GM19099 (cell line): ENCODE results near the gene FRYL.

ENCODE experiments used
- POLR2A ChIP-seq: IDR thresholded peaks from 3 replicates; pipeline ENCODE4 v1.6.1; 2011; ENCODE audit warnings: low read depth; ENCODE audit not compliant: insufficient read length; ENCODE audit errors: extremely low read depth

The FRYL gene

DNA sequence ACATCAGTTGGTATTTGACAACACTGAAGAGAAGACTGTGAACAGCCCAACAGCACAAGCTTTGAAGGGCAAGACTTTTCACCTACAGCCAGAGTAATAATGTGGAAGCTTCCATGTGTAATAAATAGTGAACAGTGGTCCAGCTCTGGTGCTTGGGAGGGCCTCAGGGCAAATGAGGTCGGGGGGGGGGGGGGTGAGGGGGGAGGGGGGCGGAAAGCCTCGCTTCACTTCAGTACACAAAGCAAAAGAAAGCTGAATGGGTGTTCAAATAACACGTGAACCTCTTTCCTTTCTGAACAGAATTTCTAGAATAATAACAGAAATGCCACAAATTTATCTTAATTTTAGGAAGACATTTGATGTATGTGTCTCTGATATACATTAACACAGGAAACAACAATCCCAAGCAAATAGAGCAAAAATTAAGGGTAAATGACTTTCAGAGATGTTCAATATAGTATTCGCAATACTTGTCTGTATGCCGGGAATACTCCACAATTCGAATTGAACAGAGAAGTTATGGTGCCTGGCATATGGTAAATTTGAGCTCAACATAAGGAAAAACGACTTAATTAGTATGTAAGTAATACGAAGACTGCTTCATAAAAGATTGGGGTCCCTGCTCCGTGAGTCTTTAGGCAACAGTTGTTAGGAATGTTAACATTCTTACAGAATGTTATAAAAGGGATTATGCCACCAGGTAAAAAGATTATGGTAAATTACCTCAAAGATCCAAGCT lies 92.6 kb downstream of the FRYL start:
- TF ChIP-seq POLR2A: no peak

DNA sequence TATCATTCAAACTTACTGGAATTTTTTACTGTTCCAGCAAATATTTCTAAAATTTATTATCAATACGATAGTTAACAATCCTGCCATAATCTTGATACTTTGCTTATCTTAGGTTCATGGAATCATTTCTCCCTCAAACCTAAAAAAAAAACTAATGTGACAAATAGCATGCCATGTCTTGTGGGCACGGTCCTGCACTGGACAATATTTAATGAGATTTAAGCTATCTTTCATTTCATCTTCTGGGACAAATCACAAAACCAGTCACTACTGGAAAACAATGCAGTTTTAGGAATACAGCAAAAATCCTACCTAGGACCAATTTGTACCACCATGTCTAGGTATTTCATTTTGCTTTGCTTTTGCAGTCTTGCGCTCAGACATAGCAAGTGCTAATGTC lies 93.7 kb downstream of the FRYL start:
- TF ChIP-seq POLR2A: no peak

- TF ChIP-seq POLR2A: no peak
Observed at GRCh38 chr4:48683784-48684666, 96.1 kb downstream of the FRYL start.

- TF ChIP-seq POLR2A: no peak
Observed at GRCh38 chr4:48681856-48682255, 98.2 kb downstream of the FRYL start.

GRCh38 chr4:48680848-48681568 lies 99.1 kb downstream of the FRYL start:
- no peak for TF ChIP-seq POLR2A

GRCh38 chr4:48673537-48673936 lies 106.5 kb downstream of the FRYL start:
- TF ChIP-seq POLR2A: no peak

- no peak for TF ChIP-seq POLR2A
Observed at GRCh38 chr4:48670587-48670986, 109.5 kb downstream of the FRYL start.

- no peak for TF ChIP-seq POLR2A
Observed at GRCh38 chr4:48669086-48669485, 111.0 kb downstream of the FRYL start.

- no peak for TF ChIP-seq POLR2A
Observed at GRCh38 chr4:48668254-48669017, 111.6 kb downstream of the FRYL start.

DNA sequence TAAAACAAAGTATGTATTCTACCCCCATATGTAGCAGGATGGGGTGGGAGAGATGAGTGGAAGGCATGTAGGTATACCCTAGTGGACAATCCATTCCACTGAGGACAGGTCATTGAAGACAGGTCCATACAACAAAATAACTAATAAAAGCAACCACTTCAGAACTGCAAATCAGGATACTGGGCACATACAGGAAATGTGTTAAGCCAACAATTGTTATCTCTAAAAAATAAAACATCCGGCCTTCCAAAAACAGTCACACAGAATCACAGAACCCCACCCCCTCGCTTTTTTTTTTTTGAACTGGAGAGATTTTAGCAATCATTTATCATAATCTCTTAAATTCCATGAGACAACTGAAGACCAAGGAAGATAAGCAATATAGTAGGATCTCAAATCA lies 112.9 kb downstream of the FRYL start:
- TF ChIP-seq POLR2A: no peak

GRCh38 chr4:48665555-48666186 lies 114.4 kb downstream of the FRYL start:
- TF ChIP-seq POLR2A: no peak

DNA sequence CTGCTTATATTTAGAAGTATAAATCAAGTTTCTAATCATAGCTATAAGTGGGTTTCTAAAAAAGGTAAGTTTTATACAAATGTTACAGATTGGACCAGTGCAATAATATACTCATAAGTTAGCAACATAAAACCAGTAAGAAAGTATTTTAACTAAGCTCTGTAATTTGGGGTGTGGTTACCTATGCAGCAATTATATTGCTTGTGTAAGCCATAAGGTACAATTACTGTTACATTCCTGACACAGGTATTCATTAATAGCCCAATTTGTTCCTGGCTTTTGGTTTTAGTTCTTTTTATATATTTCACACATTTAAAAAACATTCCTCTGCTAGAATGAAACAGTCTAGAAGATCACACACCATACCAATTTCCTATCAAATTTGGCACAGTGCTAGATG lies 115.1 kb downstream of the FRYL start:
- no peak for TF ChIP-seq POLR2A

DNA sequence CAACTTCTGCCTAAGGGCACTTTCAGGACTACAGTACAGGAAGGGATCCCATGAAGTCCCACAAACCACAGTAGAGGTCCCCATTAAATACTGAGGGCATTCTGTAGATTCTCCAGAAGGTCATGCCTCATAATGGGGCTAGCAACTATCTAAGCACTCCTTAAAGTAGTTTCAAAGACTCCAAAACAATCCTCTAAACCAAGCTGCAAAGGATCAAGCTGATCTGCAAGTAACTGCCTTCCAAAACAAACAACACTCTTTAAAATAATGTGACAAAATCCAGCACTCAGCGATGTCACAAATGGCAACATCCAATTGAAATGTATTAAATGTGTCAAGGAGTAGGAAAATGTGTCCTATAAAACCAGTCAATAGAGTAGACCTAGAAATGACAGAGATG lies 118.7 kb downstream of the FRYL start:
- TF ChIP-seq POLR2A: no peak

DNA sequence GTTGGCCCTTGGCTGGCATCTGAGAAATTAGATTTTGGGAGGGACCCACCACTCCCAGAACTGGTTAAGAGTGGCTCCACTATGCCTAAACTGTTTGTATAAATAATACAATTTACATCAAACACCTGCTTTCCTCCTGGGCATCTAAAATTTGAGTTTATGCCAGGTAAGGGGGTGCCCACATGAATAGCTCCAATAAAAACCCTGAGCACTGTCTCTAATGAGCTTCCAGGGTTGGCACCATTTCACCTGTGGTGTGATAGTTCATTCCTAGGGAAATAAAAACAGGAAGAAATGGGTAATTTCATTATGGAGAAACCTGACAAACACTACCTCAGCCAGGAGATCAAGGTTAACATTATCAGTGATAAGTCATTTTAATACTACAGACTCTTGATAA lies 119.7 kb downstream of the FRYL start:
- no peak for TF ChIP-seq POLR2A

- TF ChIP-seq POLR2A: no peak
Observed at GRCh38 chr4:48654015-48654664, 125.9 kb downstream of the FRYL start.
